Lower leg skin (tissue), 3 donors: ENCODE data around the gene ZIC1.

Experiments used
- CTCF ChIP-seq, 3 donors: fragments of 450-650 bp; IDR thresholded peaks; one replicate each; pipeline ENCODE4 v1.5.1; 2016; ENCODE audit warnings: antibody characterized with exemption in 3 of 3, mild to moderate bottlenecking in 3 of 3, moderate library complexity in 2 of 3
- POLR2A ChIP-seq, 2 donors: fragments of 450-650 bp; IDR thresholded peaks; one replicate each; pipeline ENCODE4 v1.6.1; 2016 to 2017; ENCODE audit warnings: antibody characterized with exemption in 2 of 2, mild to moderate bottlenecking in 1 of 2, moderate library complexity in 1 of 2

GRCh38 chr3:147411815-147412241 is 2.7 kb downstream of the ZIC1 start:
- TF ChIP-seq CTCF (IDR thresholded peaks at IDR 0.05) (no peak), POLR2A (IDR thresholded peaks at IDR 0.05) (no peak)
